KMS-11 (cell line): ENCODE results near the gene ATP8A2.
"Not testable (repeated sequence)": the region's sequence is repeated elsewhere in the genome, so short reads cannot be mapped to it uniquely, and the experiment has no call there.

Source experiments
- H2AFZ ChIP-seq: fragments of 200-600 bp; sonication (generic); 2 replicates; pipeline ENCODE4 v1.6.1; 2016; ENCODE audit warnings: antibody characterized with exemption, mixed run types, low read depth
- H3K27ac ChIP-seq: fragments of 200-600 bp; sonication (generic); 2 replicates; pipeline ENCODE4 v1.6.1; 2016; ENCODE audit warnings: mild to moderate bottlenecking, mixed run types
- H3K27me3 ChIP-seq: fragments of 200-600 bp; sonication (generic); 2 replicates; pipeline ENCODE4 v1.6.1; 2017; ENCODE audit warnings: mild to moderate bottlenecking, low read depth, mixed run types, moderate library complexity; ENCODE audit not compliant: insufficient read depth
- H3K36me3 ChIP-seq: fragments of 200-600 bp; sonication (generic); 2 replicates; pipeline ENCODE4 v1.6.1; 2017; ENCODE audit warnings: mild to moderate bottlenecking, mixed run types; ENCODE audit not compliant: insufficient read depth
- H3K4me1 ChIP-seq: fragments of 200-600 bp; sonication (generic); 2 replicates; pipeline ENCODE4 v1.6.1; 2016; ENCODE audit warnings: mild to moderate bottlenecking, low read depth, mixed run types; ENCODE audit not compliant: poor library complexity, severe bottlenecking
- H3K4me2 ChIP-seq: fragments of 200-600 bp; sonication (generic); 2 replicates; pipeline ENCODE4 v1.7.0; 2016; ENCODE audit warnings: mild to moderate bottlenecking, mixed run types
- H3K4me3 ChIP-seq: fragments of 200-600 bp; sonication (generic); IDR thresholded peaks from 2 replicates; pipeline ENCODE4 v1.6.1; 2017; ENCODE audit warnings: low read depth, low read length, mixed read lengths; ENCODE audit not compliant: insufficient read depth
- H3K79me2 ChIP-seq: fragments of 200-600 bp; sonication (generic); 2 replicates; pipeline ENCODE4 v1.6.1; 2016; ENCODE audit warnings: low read depth, mixed run types; ENCODE audit not compliant: insufficient read depth
- H3K9ac ChIP-seq: fragments of 200-600 bp; sonication (generic); 2 replicates; pipeline ENCODE4 v1.6.1; 2016; ENCODE audit warnings: mild to moderate bottlenecking, mixed run types
- H4K20me1 ChIP-seq: fragments of 200-600 bp; sonication (generic); 2 replicates; pipeline ENCODE4 v1.6.1; 2016; ENCODE audit warnings: mild to moderate bottlenecking, mixed run types; ENCODE audit not compliant: insufficient read depth
- TF ChIP-seq, protein P1 (sequence below): fragments of 200-600 bp; sonication (generic); conservative IDR thresholded peaks from 2 replicates; pipeline ENCODE4 v1.6.1; 2017; ENCODE audit warnings: low read depth, mild to moderate bottlenecking, antibody characterized with exemption, low read length, moderate library complexity, mixed read lengths

The ATP8A2 gene

GRCh38 chr13:26061256-26061655, 689.5 kb downstream of the ATP8A2 start:
- Histone ChIP-seq H4K20me1 (no peaks in the 10 kb centered on the region), H3K79me2 (no peaks in the 10 kb centered on the region), H3K4me3 (no peak overlapping the region), H3K36me3 (no peaks in the 10 kb centered on the region), H3K27ac (no peak overlapping the region), H3K4me2 (no peak overlapping the region), H3K9ac (no peak overlapping the region), H3K4me1 (no peaks in the 10 kb centered on the region), H3K27me3 (no peaks in the 10 kb centered on the region), H2AFZ (no peak overlapping the region)
- TF ChIP-seq, protein P1, sequence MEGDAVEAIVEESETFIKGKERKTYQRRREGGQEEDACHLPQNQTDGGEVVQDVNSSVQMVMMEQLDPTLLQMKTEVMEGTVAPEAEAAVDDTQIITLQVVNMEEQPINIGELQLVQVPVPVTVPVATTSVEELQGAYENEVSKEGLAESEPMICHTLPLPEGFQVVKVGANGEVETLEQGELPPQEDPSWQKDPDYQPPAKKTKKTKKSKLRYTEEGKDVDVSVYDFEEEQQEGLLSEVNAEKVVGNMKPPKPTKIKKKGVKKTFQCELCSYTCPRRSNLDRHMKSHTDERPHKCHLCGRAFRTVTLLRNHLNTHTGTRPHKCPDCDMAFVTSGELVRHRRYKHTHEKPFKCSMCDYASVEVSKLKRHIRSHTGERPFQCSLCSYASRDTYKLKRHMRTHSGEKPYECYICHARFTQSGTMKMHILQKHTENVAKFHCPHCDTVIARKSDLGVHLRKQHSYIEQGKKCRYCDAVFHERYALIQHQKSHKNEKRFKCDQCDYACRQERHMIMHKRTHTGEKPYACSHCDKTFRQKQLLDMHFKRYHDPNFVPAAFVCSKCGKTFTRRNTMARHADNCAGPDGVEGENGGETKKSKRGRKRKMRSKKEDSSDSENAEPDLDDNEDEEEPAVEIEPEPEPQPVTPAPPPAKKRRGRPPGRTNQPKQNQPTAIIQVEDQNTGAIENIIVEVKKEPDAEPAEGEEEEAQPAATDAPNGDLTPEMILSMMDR = no peak

GRCh38 chr13:26061947-26062346, 690.2 kb downstream of the ATP8A2 start:
- H3K79me2 ChIP-seq = no peaks in the 10 kb centered on the region
- H3K27ac ChIP-seq = no peak overlapping the region
- TF ChIP-seq, protein P1 = no peak
- H2AFZ ChIP-seq = no peak overlapping the region
- H4K20me1 ChIP-seq = no peaks in the 10 kb centered on the region
- H3K4me1 ChIP-seq = no peaks in the 10 kb centered on the region
- H3K36me3 ChIP-seq = no peaks in the 10 kb centered on the region
- H3K27me3 ChIP-seq = no peaks in the 10 kb centered on the region
- H3K4me2 ChIP-seq = no peak overlapping the region
- no peak overlapping the region for H3K9ac ChIP-seq
- H3K4me3 ChIP-seq = no peak overlapping the region

GRCh38 chr13:26062853-26063444, 691.2 kb downstream of the ATP8A2 start:
- H2AFZ ChIP-seq = no peak overlapping the region
- H4K20me1 ChIP-seq = no peaks in the 10 kb centered on the region
- TF ChIP-seq, protein P1 = peak; percentile 72
- H3K36me3 ChIP-seq = no peaks in the 10 kb centered on the region
- H3K27ac ChIP-seq = no peak overlapping the region
- H3K4me1 ChIP-seq = no peaks in the 10 kb centered on the region
- no peak overlapping the region for H3K4me3 ChIP-seq
- H3K79me2 ChIP-seq = no peaks in the 10 kb centered on the region
- no peaks in the 10 kb centered on the region for H3K27me3 ChIP-seq
- H3K4me2 ChIP-seq = no peak overlapping the region
- no peak overlapping the region for H3K9ac ChIP-seq

DNA sequence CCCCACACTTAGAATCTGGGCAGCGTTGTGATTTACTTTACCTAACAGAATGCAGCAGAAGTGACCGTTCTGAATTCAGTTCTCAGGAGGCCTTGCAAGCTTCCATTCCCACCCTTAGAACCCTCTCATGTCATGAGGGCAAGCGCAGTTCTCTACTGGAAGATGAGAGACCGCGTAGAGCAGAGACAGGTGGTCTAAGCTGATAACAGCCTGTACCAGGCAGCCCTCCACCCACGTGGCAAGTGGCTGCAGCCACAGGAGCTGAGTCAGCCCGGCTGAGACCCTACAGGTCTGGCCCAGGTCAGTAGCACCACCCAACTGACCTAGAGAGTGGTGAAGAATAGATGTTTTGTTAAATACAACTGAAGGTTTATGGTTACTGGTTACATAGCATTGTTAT, 694.7 kb downstream of the ATP8A2 start:
- not testable (repeated sequence) for H3K79me2 ChIP-seq, H4K20me1 ChIP-seq, H3K4me3 ChIP-seq, H3K4me2 ChIP-seq, H3K9ac ChIP-seq, H3K27me3 ChIP-seq, H3K4me1 ChIP-seq, H3K36me3 ChIP-seq, H3K27ac ChIP-seq, H2AFZ ChIP-seq

GRCh38 chr13:26067601-26068000, 695.8 kb downstream of the ATP8A2 start:
- no peak overlapping the region for H3K9ac ChIP-seq
- H3K4me2 ChIP-seq = no peak overlapping the region
- H3K4me1 ChIP-seq = no peaks in the 10 kb centered on the region
- no peaks in the 10 kb centered on the region for H3K79me2 ChIP-seq
- H4K20me1 ChIP-seq = no peaks in the 10 kb centered on the region
- H2AFZ ChIP-seq = no peak overlapping the region
- no peak overlapping the region for H3K4me3 ChIP-seq
- no peaks in the 10 kb centered on the region for H3K36me3 ChIP-seq
- H3K27ac ChIP-seq = no peak overlapping the region
- no peaks in the 10 kb centered on the region for H3K27me3 ChIP-seq
- TF ChIP-seq, protein P1 = no peak

GRCh38 chr13:26068372-26068771, 696.6 kb downstream of the ATP8A2 start:
- H3K4me1 ChIP-seq, H4K20me1 ChIP-seq, H3K4me3 ChIP-seq, H3K27me3 ChIP-seq, H2AFZ ChIP-seq, H3K79me2 ChIP-seq, H3K9ac ChIP-seq, H3K4me2 ChIP-seq, H3K36me3 ChIP-seq, H3K27ac ChIP-seq: not testable (repeated sequence)

GRCh38 chr13:26069642-26070041, 697.9 kb downstream of the ATP8A2 start:
- H3K36me3 ChIP-seq, H3K9ac ChIP-seq, H4K20me1 ChIP-seq, H3K27me3 ChIP-seq, H3K4me2 ChIP-seq, H3K27ac ChIP-seq, H3K4me1 ChIP-seq, H3K4me3 ChIP-seq, H2AFZ ChIP-seq, H3K79me2 ChIP-seq: not testable (repeated sequence)
